Measurements from ENCODE around the gene TRAF2. TPM values are rescaled to one million over a fixed set of nuclear protein-coding genes. Genes with fewer than 3 reads are reported as not detected.

Gene TRAF2
- total RNA-seq, 2 experiments from 2014 or later, result 10.6 to 11.6 TPM

GRCh38 chr9:136934277-136934676 lies 48.0 kb downstream of the TRAF2 start:
- no peaks in the 10 kb centered on the region for H3K4me1 Mint-ChIP-seq (ENCODE audit: low read depth)
- no peaks in the 10 kb centered on the region for H3K4me1 ChIP-seq (ENCODE audit: insufficient read depth, low read length)
- no peak overlapping the region for H3K4me3 ChIP-seq (ENCODE audit: low read length)
- ChIA-PET POLR2A (no interaction called here), CTCF (no interaction called here)
- H3K9me3 Mint-ChIP-seq, result no peaks in the 10 kb centered on the region
- DNase-seq (no peak), ATAC-seq (ENCODE audit: poor library complexity) (no peak)
- H3K36me3 Mint-ChIP-seq (ENCODE audit: low read depth), result peaks cover 5% of the 10 kb centered on the region
- peaks cover 0 to 11% of the 10 kb centered on the region in 2 experiments for H3K9me3 ChIP-seq (ENCODE audit: control insufficient read depth in 1 of 2, insufficient read depth in 1 of 2, low read length in 2 of 2)
- TF ChIP-seq CTCF (IDR thresholded peaks at IDR 0.05), result no peak
- no peak overlapping the region for H3K27ac ChIP-seq (ENCODE audit: low read depth in 1 of 2, low read length in 2 of 2)
- no peaks in the 10 kb centered on the region for H3K27me3 Mint-ChIP-seq
- no peak overlapping the region for H3K27ac Mint-ChIP-seq
- H3K4me3 Mint-ChIP-seq, result no peak overlapping the region
- intact Hi-C loops (cut with DNase I, micrococcal nuclease), result no loop called here
- H3K36me3 ChIP-seq (ENCODE audit: insufficient read depth, low read length), result no peaks in the 10 kb centered on the region
- H3K27me3 ChIP-seq (ENCODE audit: control insufficient read depth in 1 of 2, insufficient read depth in 2 of 2, low read length in 2 of 2), result no peaks in the 10 kb centered on the region

DNA sequence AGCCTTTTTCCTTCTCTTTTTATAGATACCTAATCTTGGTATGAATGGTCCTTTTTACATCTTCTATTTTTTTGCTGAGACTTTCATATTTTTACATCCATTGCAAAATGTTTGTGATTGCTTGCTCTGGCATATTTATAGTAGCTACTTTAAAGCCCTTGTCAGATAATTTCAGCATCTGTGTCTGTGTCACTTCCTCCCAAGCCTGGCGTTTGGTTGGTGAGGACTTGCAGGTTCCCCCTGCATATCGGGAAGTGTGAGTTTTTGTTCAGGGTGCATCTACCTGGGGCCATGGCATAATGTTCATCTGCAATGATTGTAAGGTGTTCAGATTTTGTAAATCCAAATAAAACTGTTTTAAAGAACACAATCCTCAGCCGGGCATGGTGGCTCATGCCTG lies 49.3 kb downstream of the TRAF2 start:
- no peaks in the 10 kb centered on the region for H3K9me3 Mint-ChIP-seq
- H3K27ac ChIP-seq (ENCODE audit: low read depth in 1 of 2, low read length in 2 of 2), result no peak overlapping the region
- H3K27me3 ChIP-seq (ENCODE audit: control insufficient read depth in 1 of 2, insufficient read depth in 2 of 2, low read length in 2 of 2), result no peaks in the 10 kb centered on the region
- POLR2A ChIA-PET, result no interaction called here
- H3K27ac Mint-ChIP-seq, result no peak overlapping the region
- ATAC-seq (ENCODE audit: poor library complexity), result no peak
- no peak for TF ChIP-seq CTCF (IDR thresholded peaks at IDR 0.05)
- H3K27me3 Mint-ChIP-seq, result no peaks in the 10 kb centered on the region
- no peak for DNase-seq
- no peak overlapping the region for H3K4me3 ChIP-seq (ENCODE audit: low read length)
- peaks cover 10% of the 10 kb centered on the region for H3K36me3 Mint-ChIP-seq (ENCODE audit: low read depth)
- peaks cover 0 to 11% of the 10 kb centered on the region in 2 experiments for H3K9me3 ChIP-seq (ENCODE audit: control insufficient read depth in 1 of 2, insufficient read depth in 1 of 2, low read length in 2 of 2)
- no peaks in the 10 kb centered on the region for H3K4me1 Mint-ChIP-seq (ENCODE audit: low read depth)
- intact Hi-C loops (cut with DNase I, micrococcal nuclease), result no loop called here
- H3K4me1 ChIP-seq (ENCODE audit: insufficient read depth, low read length), result no peaks in the 10 kb centered on the region
- CTCF ChIA-PET, result no interaction called here
- H3K36me3 ChIP-seq (ENCODE audit: insufficient read depth, low read length), result peaks cover 9% of the 10 kb centered on the region
- H3K4me3 Mint-ChIP-seq, result no peak overlapping the region

DNA sequence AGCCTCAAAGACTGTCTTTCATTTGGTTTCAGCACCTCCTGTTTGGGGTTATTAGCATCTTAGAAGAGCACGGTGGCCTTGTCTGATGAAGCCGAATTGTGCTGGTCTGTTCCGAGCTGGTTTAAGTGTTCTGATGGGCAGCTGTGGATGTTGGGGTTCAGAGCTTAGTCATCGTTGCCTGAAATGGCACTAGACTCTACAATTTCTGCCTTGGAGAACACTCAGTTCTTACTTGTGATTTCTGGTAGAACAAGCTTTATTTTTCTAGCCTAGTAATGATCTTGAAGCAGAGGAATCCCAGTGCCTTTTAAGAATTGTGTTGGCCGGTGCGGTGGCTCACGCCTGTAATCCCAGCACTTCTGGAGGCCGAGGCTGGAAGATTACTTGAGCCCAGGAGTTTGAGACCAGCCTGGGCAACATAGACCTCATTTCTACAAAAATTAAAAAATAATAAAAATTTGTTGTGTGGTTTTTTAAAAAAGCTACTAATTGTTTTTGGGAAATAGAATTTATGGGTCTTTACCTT lies 50.4 kb downstream of the TRAF2 start:
- ATAC-seq (ENCODE audit: poor library complexity), result no peak
- no peaks in the 10 kb centered on the region for H3K27me3 Mint-ChIP-seq
- H3K36me3 ChIP-seq (ENCODE audit: insufficient read depth, low read length), result peaks cover 19% of the 10 kb centered on the region
- H3K4me3 ChIP-seq (ENCODE audit: low read length), result no peak overlapping the region
- ChIA-PET POLR2A (interaction anchor here (0.6 kb wide), 1 partner anchor 94 kb away, joined by 4 read pairs; the partner anchor contains the start of gene AJM1), CTCF (no interaction called here)
- no peak for DNase-seq
- intact Hi-C loops (cut with DNase I, micrococcal nuclease), result no loop called here
- H3K36me3 Mint-ChIP-seq (ENCODE audit: low read depth), result peaks cover 16% of the 10 kb centered on the region
- H3K4me1 ChIP-seq (ENCODE audit: insufficient read depth, low read length), result no peaks in the 10 kb centered on the region
- H3K9me3 ChIP-seq (ENCODE audit: control insufficient read depth in 1 of 2, insufficient read depth in 1 of 2, low read length in 2 of 2), result peaks cover 0 to 11% of the 10 kb centered on the region in 2 experiments
- H3K27ac ChIP-seq (ENCODE audit: low read depth in 1 of 2, low read length in 2 of 2), result no peak overlapping the region
- H3K9me3 Mint-ChIP-seq, result no peaks in the 10 kb centered on the region
- TF ChIP-seq CTCF (IDR thresholded peaks at IDR 0.05), result no peak
- H3K27me3 ChIP-seq (ENCODE audit: control insufficient read depth in 1 of 2, insufficient read depth in 2 of 2, low read length in 2 of 2), result no peaks in the 10 kb centered on the region
- no peaks in the 10 kb centered on the region for H3K4me1 Mint-ChIP-seq (ENCODE audit: low read depth)
- H3K4me3 Mint-ChIP-seq, result no peak overlapping the region
- H3K27ac Mint-ChIP-seq, result no peak overlapping the region

Measured in CD4-positive, alpha-beta T cell (primary cell).